OCI-LY3 (cell line): ENCODE results near the gene C17orf67.

Experiments used
- H2AFZ ChIP-seq: fragments of 200-600, 300-600 bp; shearing (Covaris generic); 2 replicates; pipeline ENCODE4 v1.6.0; 2014; ENCODE audit warnings: antibody characterized with exemption, low read depth, low read length
- H3K27ac ChIP-seq: fragments of 200-600, 300-600 bp; sonication (generic); 2 replicates; pipeline ENCODE4 v1.5.1; 2014; ENCODE audit warnings: mild to moderate bottlenecking, low read length, moderate library complexity, mixed read lengths
- H3K27me3 ChIP-seq: fragments of 200-600, 300-600 bp; sonication (generic); 2 replicates; pipeline ENCODE4 v1.6.1; 2014; ENCODE audit warnings: low read depth, low read length, mixed read lengths
- H3K36me3 ChIP-seq: fragments of 200-600, 300-600 bp; sonication (generic); replicated peaks from 2 replicates; pipeline ENCODE3; 2014; ENCODE audit warnings: low read depth, low read length, mixed read lengths
- H3K4me1 ChIP-seq: fragments of 300-600, 200-600 bp; sonication (generic); 2 replicates; pipeline ENCODE4 v1.6.1; 2014; ENCODE audit warnings: low read length, mixed read lengths
- H3K4me2 ChIP-seq: fragments of 200-600, 300-600 bp; sonication (generic); 2 replicates; pipeline ENCODE4 v1.6.1; 2014; ENCODE audit warnings: low read length, mixed read lengths
- H3K4me3 ChIP-seq: fragments of 300-600, 200-600 bp; sonication (generic); 2 replicates; pipeline ENCODE4 v1.5.1; 2014; ENCODE audit warnings: antibody characterized with exemption, mild to moderate bottlenecking, low read length, moderate library complexity
- H3K79me2 ChIP-seq: fragments of 300-600, 200-600 bp; shearing (Covaris generic); 2 replicates; pipeline ENCODE4 v1.6.1; 2014; ENCODE audit warnings: mild to moderate bottlenecking, low read length, mixed read lengths
- H3K9ac ChIP-seq: fragments of 300-600, 200-600 bp; shearing (Covaris generic); 2 replicates; pipeline ENCODE4 v1.6.0; 2014; ENCODE audit warnings: mild to moderate bottlenecking, low read length, moderate library complexity
- H3K9me3 ChIP-seq: fragments of 200-600, 300-600 bp; shearing (Covaris generic); 2 replicates; pipeline ENCODE4 v1.6.1; 2014; ENCODE audit warnings: low read length, mixed read lengths; ENCODE audit not compliant: insufficient read depth
- H4K20me1 ChIP-seq: fragments of 200-600, 300-600 bp; sonication (generic); 2 replicates; pipeline ENCODE4 v1.6.1; 2016; ENCODE audit warnings: low read length, mixed read lengths; ENCODE audit not compliant: insufficient read depth
- CTCF ChIP-seq: fragments of 200-600, 300-600 bp; sonication (generic); IDR thresholded peaks from 2 replicates; pipeline ENCODE4 v1.5.1; 2014; ENCODE audit warnings: antibody characterized with exemption, low read length, low read depth
- EZH2phosphoT487 ChIP-seq: fragments of 200-600 bp; shearing (Covaris generic); IDR thresholded peaks from 2 replicates; pipeline ENCODE4 v1.6.1; 2018; ENCODE audit warnings: antibody characterized with exemption, mixed run types, low read depth

Gene C17orf67

GRCh38 chr17:56867948-56868376, 34.2 kb upstream of the C17orf67 start:
- H3K36me3 ChIP-seq, result peaks cover 6% of the 10 kb centered on the region
- no peaks in the 10 kb centered on the region for H3K9me3 ChIP-seq
- H3K4me2 ChIP-seq, result no peak overlapping the region
- no peaks in the 10 kb centered on the region for H3K79me2 ChIP-seq
- no peak overlapping the region for H3K4me3 ChIP-seq
- no peaks in the 10 kb centered on the region for H3K4me1 ChIP-seq
- TF ChIP-seq CTCF (no peak), EZH2phosphoT487 (no peak)
- no peak overlapping the region for H3K27ac ChIP-seq
- no peaks in the 10 kb centered on the region for H4K20me1 ChIP-seq
- no peaks in the 10 kb centered on the region for H3K27me3 ChIP-seq
- H2AFZ ChIP-seq, result no peak overlapping the region
- no peak overlapping the region for H3K9ac ChIP-seq

DNA sequence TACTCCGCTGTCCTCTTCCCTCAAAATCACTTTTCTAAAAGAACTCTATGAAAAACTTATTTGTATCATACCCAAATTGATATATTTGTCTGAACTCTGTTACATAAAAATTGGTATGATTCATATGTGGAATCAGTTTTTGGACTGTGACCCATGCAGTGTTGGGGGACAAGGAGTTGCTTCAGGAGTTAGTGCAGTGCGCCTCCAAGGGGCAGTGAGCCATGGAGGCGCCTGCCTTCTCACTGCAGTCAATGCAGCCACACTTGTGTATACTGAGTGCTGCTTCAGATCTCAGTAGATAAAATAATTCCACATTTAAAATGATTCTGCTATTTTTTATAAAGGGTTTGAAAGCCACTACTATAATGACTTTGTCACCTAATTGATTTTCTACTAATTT, 32.8 kb upstream of the C17orf67 start:
- Histone ChIP-seq H3K4me2 (no peak overlapping the region), H3K9me3 (no peaks in the 10 kb centered on the region), H3K4me3 (no peak overlapping the region), H3K4me1 (no peaks in the 10 kb centered on the region), H2AFZ (no peak overlapping the region), H4K20me1 (no peaks in the 10 kb centered on the region), H3K36me3 (peaks cover 11% of the 10 kb centered on the region), H3K79me2 (no peaks in the 10 kb centered on the region), H3K27ac (no peak overlapping the region), H3K9ac (no peak overlapping the region), H3K27me3 (no peaks in the 10 kb centered on the region)
- no peak for TF ChIP-seq EZH2phosphoT487

DNA sequence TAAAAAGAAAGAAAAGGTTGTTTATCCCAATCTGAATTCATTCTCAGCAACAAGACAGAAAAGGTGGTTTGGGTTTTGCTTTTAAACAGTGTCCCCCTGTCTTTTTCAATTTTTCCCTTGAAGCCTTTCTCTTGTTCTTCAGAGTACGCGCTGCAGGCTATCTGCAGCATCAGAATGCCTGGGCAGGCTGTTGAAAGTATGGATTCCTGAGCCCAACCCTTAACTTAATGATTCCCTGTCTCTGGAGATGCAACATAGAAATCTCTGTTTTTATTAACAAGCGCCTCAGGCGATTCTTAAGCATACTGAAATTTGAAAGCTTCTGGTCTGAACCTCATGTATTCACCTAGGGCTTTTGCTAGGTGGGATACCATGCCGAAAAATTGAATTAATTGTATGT, 32.4 kb upstream of the C17orf67 start:
- no peaks in the 10 kb centered on the region for H3K4me1 ChIP-seq
- no peaks in the 10 kb centered on the region for H3K79me2 ChIP-seq
- no peaks in the 10 kb centered on the region for H4K20me1 ChIP-seq
- H3K27ac ChIP-seq, result no peak overlapping the region
- no peaks in the 10 kb centered on the region for H3K9me3 ChIP-seq
- no peak overlapping the region for H3K9ac ChIP-seq
- TF ChIP-seq EZH2phosphoT487, result no peak
- TF ChIP-seq CTCF, result no peak
- H3K4me3 ChIP-seq, result no peak overlapping the region
- H3K36me3 ChIP-seq, result peaks cover 11% of the 10 kb centered on the region
- no peaks in the 10 kb centered on the region for H3K27me3 ChIP-seq
- H2AFZ ChIP-seq, result no peak overlapping the region
- no peak overlapping the region for H3K4me2 ChIP-seq

GRCh38 chr17:56863974-56864373, 30.3 kb upstream of the C17orf67 start:
- Histone ChIP-seq H3K79me2 (no peaks in the 10 kb centered on the region), H3K4me1 (no peaks in the 10 kb centered on the region), H2AFZ (no peak overlapping the region), H3K27ac (no peak overlapping the region), H3K4me3 (no peak overlapping the region), H3K4me2 (no peak overlapping the region), H3K9me3 (no peaks in the 10 kb centered on the region), H3K36me3 (peaks cover 10% of the 10 kb centered on the region), H4K20me1 (no peaks in the 10 kb centered on the region), H3K9ac (no peak overlapping the region), H3K27me3 (no peaks in the 10 kb centered on the region)
- no peak for TF ChIP-seq CTCF
- no peak for TF ChIP-seq EZH2phosphoT487

- Histone ChIP-seq H3K9me3 (no peaks in the 10 kb centered on the region), H3K4me3 (no peak overlapping the region), H3K4me2 (no peak overlapping the region), H3K4me1 (no peaks in the 10 kb centered on the region), H3K9ac (no peak overlapping the region), H2AFZ (no peak overlapping the region), H3K27ac (no peak overlapping the region), H3K79me2 (no peaks in the 10 kb centered on the region), H3K27me3 (no peaks in the 10 kb centered on the region), H3K36me3 (peaks cover 8% of the 10 kb centered on the region), H4K20me1 (no peaks in the 10 kb centered on the region)
- TF ChIP-seq EZH2phosphoT487, result no peak
- TF ChIP-seq CTCF, result no peak
These were observed 28.2 kb upstream of the C17orf67 start for GRCh38 chr17:56861899-56862298.
